Measurements from ENCODE around the gene ASPSCR1. TPM values are rescaled to one million over a fixed set of nuclear protein-coding genes. Genes with fewer than 3 reads are reported as not detected.

The ASPSCR1 gene
- total RNA-seq, 2 donors from 2014 or later: 14.1 to 18.8 TPM

GRCh38 chr17:82064433-82065192, 87.2 kb downstream of the ASPSCR1 start:
- peak overlapping the region; percentile 77 to 89 for H3K4me3 ChIP-seq
- H3K36me3 ChIP-seq: peaks cover 22% of the 10 kb centered on the region
- TF ChIP-seq, protein P1, sequence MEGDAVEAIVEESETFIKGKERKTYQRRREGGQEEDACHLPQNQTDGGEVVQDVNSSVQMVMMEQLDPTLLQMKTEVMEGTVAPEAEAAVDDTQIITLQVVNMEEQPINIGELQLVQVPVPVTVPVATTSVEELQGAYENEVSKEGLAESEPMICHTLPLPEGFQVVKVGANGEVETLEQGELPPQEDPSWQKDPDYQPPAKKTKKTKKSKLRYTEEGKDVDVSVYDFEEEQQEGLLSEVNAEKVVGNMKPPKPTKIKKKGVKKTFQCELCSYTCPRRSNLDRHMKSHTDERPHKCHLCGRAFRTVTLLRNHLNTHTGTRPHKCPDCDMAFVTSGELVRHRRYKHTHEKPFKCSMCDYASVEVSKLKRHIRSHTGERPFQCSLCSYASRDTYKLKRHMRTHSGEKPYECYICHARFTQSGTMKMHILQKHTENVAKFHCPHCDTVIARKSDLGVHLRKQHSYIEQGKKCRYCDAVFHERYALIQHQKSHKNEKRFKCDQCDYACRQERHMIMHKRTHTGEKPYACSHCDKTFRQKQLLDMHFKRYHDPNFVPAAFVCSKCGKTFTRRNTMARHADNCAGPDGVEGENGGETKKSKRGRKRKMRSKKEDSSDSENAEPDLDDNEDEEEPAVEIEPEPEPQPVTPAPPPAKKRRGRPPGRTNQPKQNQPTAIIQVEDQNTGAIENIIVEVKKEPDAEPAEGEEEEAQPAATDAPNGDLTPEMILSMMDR (IDR thresholded peaks at IDR 0.05): no peak
- H3K4me1 ChIP-seq: peaks cover 0 to 31% of the 10 kb centered on the region in 2 donors
- no peaks in the 10 kb centered on the region for H3K9me3 ChIP-seq
- peak overlapping the region; percentile 63 to 81 for H3K27ac ChIP-seq
- no peak for DNase-seq (ENCODE audit: low spot score)
- H3K27me3 ChIP-seq: no peaks in the 10 kb centered on the region

- no peak for DNase-seq (ENCODE audit: low spot score)
- Histone ChIP-seq H3K9me3 (no peaks in the 10 kb centered on the region), H3K36me3 (peaks cover 16% of the 10 kb centered on the region), H3K27ac (peak overlapping the region; percentile 63 to 81), H3K27me3 (no peaks in the 10 kb centered on the region), H3K4me3 (peak overlapping the region; percentile 77 to 89), H3K4me1 (peaks cover 0 to 31% of the 10 kb centered on the region in 2 donors)
- TF ChIP-seq, protein P1 (IDR thresholded peaks at IDR 0.05): no peak
These were observed 87.8 kb downstream of the ASPSCR1 start for GRCh38 chr17:82065193-82065637.

DNA sequence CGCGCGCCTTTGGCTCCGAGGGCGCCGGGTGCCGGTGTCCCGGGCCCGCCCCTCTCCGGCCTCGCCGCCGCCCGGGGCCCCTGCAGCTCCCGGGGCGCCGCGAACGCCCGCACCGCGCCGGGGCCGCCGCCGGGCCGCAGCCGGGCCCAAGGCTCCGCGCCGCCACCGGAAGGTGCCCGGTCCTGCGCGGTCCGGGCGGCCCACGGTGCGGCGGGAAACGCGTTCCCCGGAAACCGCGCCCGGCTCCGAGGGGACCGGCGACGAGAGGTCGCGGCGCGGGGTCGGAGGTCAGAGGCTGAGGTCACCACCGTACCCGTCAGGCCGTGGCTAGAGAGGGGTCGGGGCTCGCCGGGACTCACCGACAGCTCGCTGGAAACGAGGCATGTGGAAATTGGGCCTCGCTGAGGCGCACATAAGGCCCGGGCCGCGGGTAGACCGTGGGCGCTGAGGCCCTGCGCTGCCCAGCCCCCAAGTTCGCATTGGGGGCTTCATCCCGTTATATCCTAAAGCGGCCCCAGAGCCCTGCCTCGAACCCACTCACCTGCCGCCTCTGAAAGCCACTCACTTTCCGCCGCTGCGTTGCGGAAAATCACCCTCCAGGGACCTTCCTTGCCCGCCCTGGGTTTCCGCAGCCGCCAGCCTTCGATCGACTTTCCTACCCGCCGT, 88.3 kb downstream of the ASPSCR1 start, which contains the start of gene DUS1L:
TSS of gene DUS1L (minus strand) at position 167 of the 666 bp plus-strand sequence. CDS start 745 bp downstream, outside the sequence.
- Histone ChIP-seq H3K4me1 (peaks cover 0 to 31% of the 10 kb centered on the region in 2 donors), H3K27ac (peak within 1 kb of the TSS; percentile 82 to 89), H3K27me3 (no peaks in the 10 kb centered on the region), H3K36me3 (peaks cover 10% of the 10 kb centered on the region), H3K9me3 (no peaks in the 10 kb centered on the region), H3K4me3 (peak within 1 kb of the TSS; percentile 77 to 89)
- TF ChIP-seq, protein P1 (IDR thresholded peaks at IDR 0.05): no peak
- DNase-seq (ENCODE audit: low spot score): no peak

Other genes with a start within 250 kb of the ASPSCR1 start
- gene GCGR, start 173.5 kb upstream of the ASPSCR1 start, total RNA-seq: not detected
- 100 to 1,000 TPM in 1 of 2 donors, 10 to 100 TPM in 1; 91.3 to 108 TPM for gene MCRIP1, start 144.3 kb upstream of the ASPSCR1 start, total RNA-seq
- gene PPP1R27, start 142.6 kb upstream of the ASPSCR1 start, total RNA-seq: not detected
- gene P4HB, start 117.1 kb upstream of the ASPSCR1 start, total RNA-seq: 100 to 1,000 TPM; 321 to 426 TPM
- 100 to 1,000 TPM in 1 of 2 donors, 10 to 100 TPM in 1; 59.4 to 145 TPM for gene ARHGDIA, start 106.3 kb upstream of the ASPSCR1 start, total RNA-seq
- gene ALYREF, start 86.0 kb upstream of the ASPSCR1 start, total RNA-seq: 10 to 100 TPM; 24.3 to 35.9 TPM
- 100 to 1,000 TPM; 126 to 229 TPM for gene ANAPC11, start 85.9 kb upstream of the ASPSCR1 start, total RNA-seq
- gene NPB, start 75.4 kb upstream of the ASPSCR1 start, total RNA-seq: 1 to 10 TPM in 1 of 2 donors, not detected in 1; 1.7 TPM
- 10 to 100 TPM; 23.3 to 26.1 TPM for gene PCYT2, start 66.2 kb upstream of the ASPSCR1 start, total RNA-seq
- gene SIRT7, start 59.5 kb upstream of the ASPSCR1 start, total RNA-seq: 1 to 10 TPM; 2.8 to 4.9 TPM
- 10 to 100 TPM; 21.8 to 26.5 TPM for gene MAFG, start 49.9 kb upstream of the ASPSCR1 start, total RNA-seq
- gene PYCR1, start 40.3 kb upstream of the ASPSCR1 start, total RNA-seq: 10 to 100 TPM in 1 of 2 donors, 1 to 10 TPM in 1; 8.3 to 10.2 TPM
- 1 to 10 TPM in 1 of 2 donors, under 1 TPM in 1; 0.55 to 1.4 TPM for gene MYADML2, start 30.4 kb upstream of the ASPSCR1 start, total RNA-seq
- gene NOTUM, start 16.4 kb upstream of the ASPSCR1 start, total RNA-seq: under 1 TPM in 1 of 2 donors, not detected in 1; 0.35 TPM
- gene CENPX, start 45.2 kb downstream of the ASPSCR1 start, total RNA-seq: 10 to 100 TPM; 36.5 to 47.6 TPM
- gene LRRC45, start 45.7 kb downstream of the ASPSCR1 start, total RNA-seq: 1 to 10 TPM; 4.7 to 4.9 TPM
- gene RAC3, start 54.0 kb downstream of the ASPSCR1 start, total RNA-seq: 1 to 10 TPM in 1 of 2 donors, under 1 TPM in 1; 0.93 to 2.6 TPM
- 100 to 1,000 TPM; 169 to 213 TPM for gene DCXR, start 60.1 kb downstream of the ASPSCR1 start, total RNA-seq
- gene RFNG, start 74.2 kb downstream of the ASPSCR1 start, total RNA-seq: 10 to 100 TPM; 21.4 to 25.3 TPM
- 10 to 100 TPM; 79.5 to 90.8 TPM for gene GPS1, start 74.3 kb downstream of the ASPSCR1 start, total RNA-seq
- gene DUS1L, start 88.2 kb downstream of the ASPSCR1 start, total RNA-seq: 10 to 100 TPM; 33.3 to 45.7 TPM
- gene FASN, start 120.6 kb downstream of the ASPSCR1 start, total RNA-seq: 10 to 100 TPM; 13.8 to 46.4 TPM
- gene CCDC57, start 235.2 kb downstream of the ASPSCR1 start, total RNA-seq: 1 to 10 TPM; 5.1 to 7.4 TPM